Spleen (tissue), 11 donors: ENCODE data around the gene SPDYE4. TPM values are rescaled to one million over a fixed set of nuclear protein-coding genes. Genes with fewer than 3 reads are reported as not detected.

Experiments
- DNase-seq: peaks from one replicate; pipeline ENCODE4 v3.0.0-alpha.2; 2020
- H3K27ac ChIP-seq, 8 donors: fragments of 200-600 bp; sonication (generic) in 7 of 8; 1 replicate in 4 of 8; 2 replicates in 4 of 8; pipeline versions ENCODE4 v1.5.0 to v1.8.0; 2016 to 2021; ENCODE audit warnings: inconsistent platforms in 4 of 8, mild to moderate bottlenecking in 4 of 8, moderate library complexity in 1 of 8
- H3K27me3 ChIP-seq, 7 donors: fragments of 200-600 bp; sonication (generic) in 6 of 7; replicated peaks in 1 of 7; 1 replicate in 4 of 7; 2 replicates in 3 of 7; pipeline versions ENCODE4 v1.5.0 to v1.8.0; 2016 to 2021; ENCODE audit warnings: inconsistent platforms in 3 of 7, mild to moderate bottlenecking in 1 of 7
- H3K36me3 ChIP-seq, 6 donors: fragments of 200-600 bp; sonication (generic) in 5 of 6; 1 replicate in 4 of 6; 2 replicates in 2 of 6; pipeline versions ENCODE4 v1.5.0 to v1.8.0; 2016 to 2021; ENCODE audit warnings: inconsistent platforms in 2 of 6
- H3K4me1 ChIP-seq, 6 donors: fragments of 200-600 bp; sonication (generic) in 5 of 6; 1 replicate in 3 of 6; 2 replicates in 3 of 6; pipeline versions ENCODE4 v1.5.0 to v1.8.0; 2016 to 2021; ENCODE audit warnings: inconsistent platforms in 3 of 6
- H3K4me3 ChIP-seq, 8 donors: fragments of 200-600 bp; sonication (generic) in 7 of 8; 1 replicate in 4 of 8; 2 replicates in 4 of 8; pipeline versions ENCODE4 v1.5.0 to v1.8.0; 2016 to 2021; ENCODE audit warnings: inconsistent platforms in 4 of 8, mild to moderate bottlenecking in 4 of 8, moderate library complexity in 2 of 8
- H3K9me3 ChIP-seq, 8 donors: fragments of 200-600 bp; sonication (generic) in 7 of 8; 1 replicate in 4 of 8; 2 replicates in 4 of 8; pipeline versions ENCODE4 v1.5.0 to v1.8.0; 2016 to 2021; ENCODE audit warnings: inconsistent platforms in 4 of 8
- POLR2A ChIP-seq, 3 donors: fragments of 450-650 bp; IDR thresholded peaks; one replicate each; pipeline ENCODE4 v1.5.1; 2017; ENCODE audit warnings: antibody characterized with exemption in 3 of 3, mild to moderate bottlenecking in 1 of 3
- POLR2AphosphoS5 ChIP-seq, 3 donors: sonication (generic); formaldehyde crosslinking; IDR thresholded peaks; one replicate each; pipeline ENCODE4 v1.5.1; 2017; ENCODE audit warnings: antibody characterized with exemption in 3 of 3
- WGBS, 5 donors: extraction: QIAGEN DNeasy Blood & Tissue Kit in 3 of 5; methylation state at CpG; one replicate each; pipeline versions ENCODE4 v1.1.5 to v1.1.7; 2013 to 2018; 5-methylcytosine and 5-hydroxymethylcytosine counted together
- intact Hi-C: fragments of 100-400 bp; cut with DNase I; formaldehyde crosslinking; loops from one replicate; pipeline ENCODE4 v1.15.0; 2023; ENCODE audit warnings: low total_unique reads
- polyA plus RNA-seq, 3 donors: library from polyadenylated mRNA; stranded (reverse); fragments of 200-250 nt; gene quantifications; one replicate each; pipeline ENCODE4 v1.2.1, GENCODE V29; 2013
- total RNA-seq, 7 donors: library from RNA; depleted of rRNA in 3 of 7; stranded (reverse); fragments of >200 nt in 3 of 7; fragmentation: NEBNext Ultra II Directional in 4 of 7; extraction: Animal tissue kit (Norgen Biotek cat#: 25700) in 4 of 7; gene quantifications; one replicate each; pipeline versions ENCODE4 v1.1.0 to v1.2.1, GENCODE V29; 2016 to 2021
- TF ChIP-seq, protein P1 (sequence below), 11 experiments: fragments of 200-600 bp in 7 of 11; fragments of 450-650 bp in 4 of 11; sonication (generic) in 4 of 11; IDR thresholded peaks in 8 of 11; conservative IDR thresholded peaks in 3 of 11; 1 replicate in 7 of 11; 2 replicates in 4 of 11; pipeline versions ENCODE4 v1.4.0 to v1.8.0; 2016 to 2021; ENCODE audit warnings: antibody characterized with exemption in 11 of 11, inconsistent platforms in 4 of 11, mild to moderate bottlenecking in 1 of 11
- donor health status: healthy with polysubstance abuse.
- donor health status: DM: no; HTN: no; CAD: no; lungs with moderate emphysema.
- donor health status: DM: no; HTN: no; CAD: no.
- donor health status: Bipolar disorder and iron deficiency.
- donor health status: healthy.
- donor health status: DM: no; HTN: no; CAD: no.
- donor health status: DM: yes; HTN: yes; CAD: no.

SPDYE4 gene
- total and polyA plus RNA-seq, 10 donors = not detected

DNA sequence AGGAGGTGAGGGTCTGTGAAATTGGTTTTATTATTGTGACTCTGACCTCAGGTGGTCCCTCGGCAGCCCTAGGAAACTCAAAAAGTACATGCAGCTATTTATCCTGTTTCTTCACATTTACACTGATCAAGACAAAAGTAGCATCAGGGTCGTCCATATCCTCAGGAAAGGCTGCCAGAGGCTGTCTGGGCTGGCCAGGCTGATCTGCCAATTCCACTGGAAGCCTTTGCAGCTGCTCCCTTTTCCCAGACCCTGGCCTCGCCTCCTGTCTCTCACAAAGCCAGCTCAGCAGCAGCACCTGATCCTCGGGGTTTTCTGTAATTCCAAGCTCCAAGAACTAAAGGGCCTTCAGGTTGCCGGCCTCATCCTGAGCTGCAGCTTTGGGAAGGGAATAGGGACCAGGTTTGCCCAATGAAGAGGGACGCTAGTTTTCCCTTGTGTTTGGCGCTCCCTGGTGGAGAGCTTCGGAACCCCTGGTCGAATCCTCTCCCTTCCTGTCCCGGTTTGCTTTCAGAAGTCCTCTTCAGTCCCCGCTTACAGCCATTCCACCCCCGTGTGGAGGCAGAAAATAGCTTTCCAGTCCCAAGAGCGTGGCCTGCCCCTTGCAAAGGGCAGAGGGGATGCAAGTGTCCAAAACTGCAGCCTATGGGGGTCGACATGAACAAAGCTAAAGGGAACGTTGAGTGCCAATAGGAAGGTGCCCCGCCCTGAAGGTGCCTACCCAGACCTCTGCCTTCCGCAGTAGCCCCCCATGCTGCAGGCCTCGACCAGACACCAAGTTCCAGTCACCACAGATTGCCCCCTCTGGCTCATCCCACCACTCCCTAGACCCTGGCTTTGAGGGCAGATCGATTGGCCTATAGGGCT, 27.4 kb upstream of the SPDYE4 start:
- H3K4me1 ChIP-seq = peaks cover 0 to 7% (median 5%) of the 10 kb centered on the region in 6 donors
- 28 to 35% (median 29%) methylated on average over 17 to 19 of the region's 19 CpGs for WGBS, 5 donors
- no peaks in the 10 kb centered on the region for H3K36me3 ChIP-seq
- TF ChIP-seq, protein P1, sequence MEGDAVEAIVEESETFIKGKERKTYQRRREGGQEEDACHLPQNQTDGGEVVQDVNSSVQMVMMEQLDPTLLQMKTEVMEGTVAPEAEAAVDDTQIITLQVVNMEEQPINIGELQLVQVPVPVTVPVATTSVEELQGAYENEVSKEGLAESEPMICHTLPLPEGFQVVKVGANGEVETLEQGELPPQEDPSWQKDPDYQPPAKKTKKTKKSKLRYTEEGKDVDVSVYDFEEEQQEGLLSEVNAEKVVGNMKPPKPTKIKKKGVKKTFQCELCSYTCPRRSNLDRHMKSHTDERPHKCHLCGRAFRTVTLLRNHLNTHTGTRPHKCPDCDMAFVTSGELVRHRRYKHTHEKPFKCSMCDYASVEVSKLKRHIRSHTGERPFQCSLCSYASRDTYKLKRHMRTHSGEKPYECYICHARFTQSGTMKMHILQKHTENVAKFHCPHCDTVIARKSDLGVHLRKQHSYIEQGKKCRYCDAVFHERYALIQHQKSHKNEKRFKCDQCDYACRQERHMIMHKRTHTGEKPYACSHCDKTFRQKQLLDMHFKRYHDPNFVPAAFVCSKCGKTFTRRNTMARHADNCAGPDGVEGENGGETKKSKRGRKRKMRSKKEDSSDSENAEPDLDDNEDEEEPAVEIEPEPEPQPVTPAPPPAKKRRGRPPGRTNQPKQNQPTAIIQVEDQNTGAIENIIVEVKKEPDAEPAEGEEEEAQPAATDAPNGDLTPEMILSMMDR (IDR thresholded peaks at IDR 0.05 in 8 of 11, conservative IDR thresholded peaks at IDR 0.05 in 3 of 11) = peak; percentile 46 to 92 (median 81)
- TF ChIP-seq POLR2AphosphoS5 (IDR thresholded peaks at IDR 0.05) = no peak
- H3K27me3 ChIP-seq = peaks cover 0 to 10% (median 0%) of the 10 kb centered on the region in 7 donors
- peaks cover 0 to 7% (median 0%) of the 10 kb centered on the region in 8 donors for H3K9me3 ChIP-seq
- intact Hi-C loops = no loop called here
- H3K27ac ChIP-seq = no peak overlapping the region
- no peak overlapping the region for H3K4me3 ChIP-seq
- peak; percentile 86 for DNase-seq

DNA sequence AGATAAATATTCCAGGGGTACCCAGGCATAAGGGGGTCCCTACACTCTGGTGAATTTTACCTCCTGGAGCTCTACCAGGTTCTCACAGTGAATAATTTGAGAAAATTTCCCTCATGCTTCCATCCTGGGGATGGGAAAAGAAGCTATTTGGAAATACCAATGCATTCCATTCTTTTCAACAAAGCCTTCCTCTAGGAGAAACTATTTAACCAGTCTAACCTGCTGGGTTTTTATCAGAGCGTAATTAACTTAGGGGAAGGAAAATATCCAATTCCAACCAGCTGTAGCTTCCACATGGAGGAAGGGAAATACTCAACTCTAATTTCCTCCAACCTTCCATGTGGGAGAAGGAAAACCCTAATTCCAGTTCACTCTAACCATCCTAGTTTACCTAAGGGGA, 23.8 kb upstream of the SPDYE4 start:
- DNase-seq = no peak
- H3K27me3 ChIP-seq = peaks cover 0 to 8% (median 0%) of the 10 kb centered on the region in 7 donors
- TF ChIP-seq POLR2AphosphoS5 (IDR thresholded peaks at IDR 0.05) (no peak), POLR2A (IDR thresholded peaks at IDR 0.05) (no peak)
- TF ChIP-seq, protein P1 (IDR thresholded peaks at IDR 0.05 in 8 of 11, conservative IDR thresholded peaks at IDR 0.05 in 3 of 11) = no peak
- no peaks in the 10 kb centered on the region for H3K36me3 ChIP-seq
- intact Hi-C loops = no loop called here
- H3K4me1 ChIP-seq = peaks cover 0 to 7% (median 5%) of the 10 kb centered on the region in 6 donors
- H3K4me3 ChIP-seq = no peak overlapping the region
- 86 to 94% (median 93%) methylated on average over 1 of the region's 1 CpG for WGBS, 5 donors
- H3K9me3 ChIP-seq = peaks cover 0 to 7% (median 0%) of the 10 kb centered on the region in 8 donors
- no peak overlapping the region for H3K27ac ChIP-seq

DNA sequence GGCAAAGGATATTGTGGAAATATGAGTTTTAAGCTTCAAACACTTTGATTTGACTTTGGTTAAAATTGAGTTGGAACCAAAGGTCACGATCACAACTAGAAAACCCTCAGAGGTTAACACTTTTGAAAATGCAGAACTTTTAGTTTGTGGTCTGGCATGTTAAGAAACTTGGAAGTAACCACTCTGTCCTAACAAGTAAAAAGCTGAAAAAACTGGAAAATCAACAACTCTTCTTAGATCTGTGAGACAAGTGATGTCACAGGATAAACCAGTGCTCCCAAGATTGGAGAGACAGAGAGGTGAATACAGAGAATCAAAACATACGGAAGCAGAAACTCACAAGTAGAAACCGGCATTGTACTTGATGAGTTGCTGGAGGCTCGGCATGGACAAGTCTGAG, 23.4 kb upstream of the SPDYE4 start:
- no peaks in the 10 kb centered on the region for H3K36me3 ChIP-seq
- peaks cover 0 to 7% (median 0%) of the 10 kb centered on the region in 8 donors for H3K9me3 ChIP-seq
- no peak for DNase-seq
- no peak overlapping the region for H3K27ac ChIP-seq
- H3K4me3 ChIP-seq = no peak overlapping the region
- H3K4me1 ChIP-seq = peaks cover 0 to 7% (median 5%) of the 10 kb centered on the region in 6 donors
- TF ChIP-seq POLR2AphosphoS5 (IDR thresholded peaks at IDR 0.05) = no peak
- TF ChIP-seq, protein P1 (IDR thresholded peaks at IDR 0.05 in 8 of 11, conservative IDR thresholded peaks at IDR 0.05 in 3 of 11) = no peak
- WGBS, 5 donors = 75 to 86% (median 80%) methylated on average over 4 of the region's 4 CpGs
- H3K27me3 ChIP-seq = peaks cover 0 to 12% (median 0%) of the 10 kb centered on the region in 7 donors
- intact Hi-C loops = no loop called here

DNA sequence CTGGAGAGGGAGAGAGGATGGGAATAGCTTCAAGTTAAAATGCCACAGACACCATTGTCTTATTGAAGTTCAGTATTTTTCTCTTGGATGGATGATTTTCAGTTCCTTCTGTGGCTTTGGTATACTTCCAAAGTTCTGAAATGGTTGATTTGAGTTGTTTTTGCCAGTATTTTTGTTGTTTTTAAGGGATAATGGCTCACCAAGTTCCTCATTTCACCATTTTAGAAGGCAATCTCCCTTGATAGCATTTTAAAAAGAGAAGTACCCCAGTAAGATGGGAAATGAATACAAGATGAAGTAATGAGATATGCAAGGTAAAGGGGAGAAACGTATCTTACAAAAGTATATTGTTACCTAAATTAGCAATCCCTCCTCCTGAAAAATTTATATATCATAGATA, 18.5 kb upstream of the SPDYE4 start:
- 25 to 59% (median 35%) methylated on average over 1 of the region's 1 CpG for WGBS, 5 donors
- intact Hi-C loops = no loop called here
- H3K9me3 ChIP-seq = peaks cover 0 to 18% (median 10%) of the 10 kb centered on the region in 8 donors

More for the DNA sequence above, 18.5 kb upstream of the SPDYE4 start:
- no peak for DNase-seq
- no peak overlapping the region for H3K4me3 ChIP-seq
- no peak overlapping the region for H3K27ac ChIP-seq
- no peaks in the 10 kb centered on the region for H3K4me1 ChIP-seq
- TF ChIP-seq POLR2A (IDR thresholded peaks at IDR 0.05) (no peak), POLR2AphosphoS5 (IDR thresholded peaks at IDR 0.05) (no peak)
- TF ChIP-seq, protein P1 (IDR thresholded peaks at IDR 0.05 in 8 of 11, conservative IDR thresholded peaks at IDR 0.05 in 3 of 11) = no peak
- H3K27me3 ChIP-seq = peaks cover 0 to 23% (median 0%) of the 10 kb centered on the region in 7 donors
- H3K36me3 ChIP-seq = no peaks in the 10 kb centered on the region
